RPMI8226 (cell line): ENCODE results near the gene CXXC5.

Experiments used
- DNase-seq: peaks from one replicate; pipeline ENCODE4 v3.0.0-alpha.2; 2015

The CXXC5 gene

DNA sequence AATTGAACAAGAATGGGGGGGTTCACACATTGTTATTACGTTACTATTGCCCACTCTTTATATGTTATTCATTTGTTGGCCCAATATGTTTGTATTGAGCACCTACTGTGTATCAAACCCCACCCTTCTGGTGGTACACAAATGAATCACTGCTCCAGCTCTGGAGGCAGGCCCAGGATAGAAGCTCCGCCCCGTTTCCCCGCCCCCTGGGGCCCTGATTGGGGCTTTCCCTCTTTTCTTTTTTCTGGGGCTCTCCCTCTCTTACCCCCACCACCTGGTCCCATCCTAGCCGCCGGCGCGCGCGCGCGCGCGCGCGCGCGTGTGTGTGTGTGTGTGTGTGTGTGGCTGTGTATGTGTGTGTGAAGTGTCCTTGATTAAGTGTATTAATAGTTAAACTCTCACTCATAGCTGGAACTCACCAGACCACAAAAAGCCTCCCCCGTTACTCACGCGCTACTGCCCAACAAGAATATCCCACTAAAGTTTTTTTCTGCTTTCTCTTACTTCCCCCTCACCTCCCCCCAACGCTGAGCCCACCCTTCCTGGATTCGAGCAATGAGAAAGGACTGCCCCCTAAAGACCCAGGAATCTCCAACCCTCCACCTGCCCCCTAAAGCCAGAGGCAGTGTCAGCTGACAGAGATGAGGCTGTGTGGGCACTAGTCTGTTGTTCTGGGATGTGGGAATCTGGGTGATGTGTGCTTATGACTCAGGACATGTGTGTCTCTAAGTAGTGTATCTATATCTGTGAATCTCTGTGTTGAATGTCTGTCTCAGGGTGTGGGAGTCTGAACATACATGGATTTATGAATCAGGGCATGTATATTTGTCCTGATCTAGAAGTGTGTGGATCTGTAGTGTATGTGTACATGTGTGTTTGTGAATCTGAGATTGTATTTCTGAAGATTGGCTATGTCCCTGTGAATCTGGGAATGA is 4.0 kb downstream of the CXXC5 start:
- DNase-seq, result peak; percentile 87

DNA sequence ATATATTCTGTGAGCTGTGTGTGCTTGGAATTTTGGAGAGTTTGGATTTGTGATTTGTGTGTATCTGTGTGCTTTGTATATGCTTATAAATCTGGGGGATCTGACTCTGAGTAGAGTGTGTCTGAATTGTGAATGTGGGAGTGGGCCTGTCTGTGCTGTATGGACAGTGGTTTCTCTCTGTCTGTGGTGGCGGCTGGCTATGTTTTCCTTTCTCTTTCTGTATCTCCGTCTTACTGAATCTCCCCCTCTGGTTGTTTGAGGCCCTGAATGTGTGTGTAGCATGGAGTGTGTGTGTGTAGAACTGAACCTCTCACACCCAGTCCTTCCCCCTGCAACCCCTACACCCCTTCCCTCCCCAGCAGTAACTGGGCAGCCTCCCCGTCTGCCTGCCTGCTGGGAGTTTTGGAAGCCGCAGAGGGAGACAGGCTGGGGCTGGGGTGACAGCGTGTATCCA is 4.7 kb downstream of the CXXC5 start:
- DNase-seq, result no peak

DNA sequence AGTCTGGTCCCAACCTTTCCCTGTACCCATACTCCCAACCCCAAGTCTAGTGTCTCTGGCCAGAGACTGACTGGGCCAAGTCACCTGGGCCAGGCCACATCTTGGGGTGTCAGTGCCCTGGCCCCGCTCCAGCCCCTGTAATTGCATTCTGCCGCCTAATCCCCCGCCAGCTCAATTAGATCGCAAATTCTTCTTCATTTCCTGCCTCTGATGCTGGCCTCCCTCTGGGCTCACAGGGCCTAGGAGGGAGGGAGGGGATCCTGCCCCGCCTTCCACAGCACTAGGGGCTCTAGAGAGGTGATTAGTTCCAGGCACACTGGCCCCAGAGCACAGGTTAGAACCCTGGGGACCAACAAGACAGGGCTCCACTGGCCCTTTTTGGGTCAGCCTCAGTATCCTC is 5.5 kb downstream of the CXXC5 start:
- no peak for DNase-seq

- DNase-seq, result no peak
These were observed 6.3 kb downstream of the CXXC5 start for GRCh38 chr5:139654464-139654863.

GRCh38 chr5:139654871-139655491 is 6.8 kb downstream of the CXXC5 start:
- DNase-seq, result no peak

DNA sequence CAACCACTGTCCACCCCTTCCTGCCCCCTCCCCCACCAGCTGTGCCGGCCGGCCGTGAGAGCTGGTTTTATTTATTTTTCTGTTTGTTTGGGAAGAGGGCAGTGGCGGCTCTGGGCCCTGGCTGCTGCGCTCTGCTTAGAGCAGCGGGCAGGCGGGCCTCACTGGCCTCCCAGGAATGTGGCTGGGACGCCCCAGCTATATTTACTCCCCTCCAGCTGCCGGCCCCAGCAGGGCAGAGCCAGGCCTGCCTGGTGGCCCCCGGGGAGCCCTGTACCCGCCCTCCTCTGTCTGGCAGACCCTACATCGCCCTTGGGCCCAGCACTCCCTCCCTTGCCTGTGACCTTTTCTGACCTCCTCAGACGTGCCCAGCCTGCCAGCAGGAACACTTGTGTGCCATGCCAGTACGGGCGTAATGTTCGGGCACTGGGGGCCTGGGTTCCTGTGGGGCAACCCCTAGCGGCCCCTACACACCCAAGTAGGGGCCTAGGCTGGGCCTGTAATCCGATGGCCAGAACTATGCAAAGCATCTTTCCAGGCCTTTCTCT is 7.7 kb downstream of the CXXC5 start:
- DNase-seq, result no peak

DNA sequence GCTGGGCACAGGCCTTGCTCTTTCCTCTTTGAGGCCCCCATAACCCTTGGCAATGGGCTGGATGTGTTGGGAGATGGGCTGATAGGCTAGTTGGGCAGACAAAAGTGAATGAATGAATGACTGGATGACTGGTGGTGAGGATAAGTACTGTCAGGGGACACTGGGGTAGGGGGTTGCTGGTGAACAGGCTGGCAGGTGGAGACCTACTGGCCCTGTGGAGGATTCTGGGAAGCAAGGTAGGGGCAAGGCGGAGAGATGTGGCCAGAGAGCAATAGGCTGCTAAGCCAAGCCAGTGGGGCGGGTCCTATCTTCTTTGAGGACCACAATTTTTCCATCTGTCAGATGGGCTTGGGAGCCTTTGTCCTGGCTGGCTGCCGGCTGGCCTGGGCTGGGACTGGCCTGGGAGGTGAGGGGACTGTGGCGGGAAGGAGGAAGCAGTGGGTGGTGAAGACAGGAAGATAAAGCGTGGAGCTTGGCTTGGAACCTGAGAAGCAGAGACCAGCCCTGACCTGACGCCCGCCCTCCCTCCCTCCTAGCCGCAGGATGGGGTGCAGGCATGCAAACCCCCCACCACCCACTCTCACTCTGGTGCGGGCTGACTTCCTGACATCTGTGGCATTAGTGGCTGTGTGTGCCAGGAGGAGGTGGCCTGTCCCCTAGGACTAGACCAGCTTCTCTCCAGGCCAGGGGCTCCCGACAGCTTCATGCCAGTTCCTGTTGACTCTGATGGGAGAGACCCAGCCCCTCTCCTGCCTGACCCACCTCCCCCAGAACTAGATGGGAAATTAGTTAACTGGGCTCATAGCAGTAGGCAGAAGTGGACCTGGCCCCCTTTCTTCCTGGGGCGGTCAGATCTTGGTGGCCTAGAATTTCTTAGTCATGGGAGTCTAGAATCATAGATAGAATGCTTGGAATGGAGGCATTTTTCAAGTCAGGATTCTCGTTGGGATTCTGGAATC is 9.5 kb downstream of the CXXC5 start:
- no peak for DNase-seq

DNA sequence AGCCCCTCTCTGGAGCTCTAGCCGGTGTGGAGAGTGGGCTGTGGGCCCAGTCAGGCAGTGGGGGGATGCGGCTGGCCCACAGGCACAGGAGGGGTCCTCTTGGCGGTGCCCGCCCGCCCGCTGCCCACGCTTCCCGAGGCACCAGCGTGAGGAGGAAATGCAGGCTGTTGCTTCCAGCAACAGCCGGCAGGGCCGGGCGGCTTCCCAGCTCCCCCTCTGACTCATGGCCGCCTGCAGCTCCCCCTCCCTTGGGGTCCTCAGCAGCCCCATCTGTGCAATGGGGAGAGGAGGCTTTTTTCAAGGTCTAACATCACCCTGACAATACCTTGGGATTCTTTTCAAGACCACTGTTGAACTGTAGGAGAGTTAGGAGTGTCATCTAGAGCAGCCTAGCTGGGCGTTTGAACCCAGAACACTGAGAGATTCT is 10.4 kb downstream of the CXXC5 start:
- DNase-seq, result no peak

- DNase-seq, result no peak
These were observed 10.9 kb downstream of the CXXC5 start for GRCh38 chr5:139658928-139659667.

DNA sequence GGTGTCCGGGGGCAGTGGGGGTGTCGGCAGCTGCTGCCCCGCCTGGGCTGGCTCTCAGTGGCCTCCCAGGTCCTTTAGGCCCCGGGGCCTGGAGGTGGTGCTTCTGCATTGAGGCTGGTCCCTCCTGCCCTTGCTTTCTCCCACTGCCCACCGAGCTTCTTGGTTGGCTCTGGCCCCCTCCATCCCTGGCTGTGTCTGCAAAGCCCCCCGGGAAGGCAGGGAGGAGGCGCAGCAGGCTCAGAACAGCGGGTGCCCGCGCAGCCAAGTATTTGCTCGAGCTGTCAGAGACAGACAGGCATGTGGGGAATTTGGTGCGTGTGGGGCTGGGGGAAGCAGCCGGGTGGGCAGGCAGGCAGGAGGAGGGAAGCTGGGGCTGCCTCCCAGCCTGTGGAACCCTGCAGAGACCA is 11.5 kb downstream of the CXXC5 start:
- no peak for DNase-seq

GRCh38 chr5:139660105-139660922 is 12.2 kb downstream of the CXXC5 start:
- no peak for DNase-seq

DNA sequence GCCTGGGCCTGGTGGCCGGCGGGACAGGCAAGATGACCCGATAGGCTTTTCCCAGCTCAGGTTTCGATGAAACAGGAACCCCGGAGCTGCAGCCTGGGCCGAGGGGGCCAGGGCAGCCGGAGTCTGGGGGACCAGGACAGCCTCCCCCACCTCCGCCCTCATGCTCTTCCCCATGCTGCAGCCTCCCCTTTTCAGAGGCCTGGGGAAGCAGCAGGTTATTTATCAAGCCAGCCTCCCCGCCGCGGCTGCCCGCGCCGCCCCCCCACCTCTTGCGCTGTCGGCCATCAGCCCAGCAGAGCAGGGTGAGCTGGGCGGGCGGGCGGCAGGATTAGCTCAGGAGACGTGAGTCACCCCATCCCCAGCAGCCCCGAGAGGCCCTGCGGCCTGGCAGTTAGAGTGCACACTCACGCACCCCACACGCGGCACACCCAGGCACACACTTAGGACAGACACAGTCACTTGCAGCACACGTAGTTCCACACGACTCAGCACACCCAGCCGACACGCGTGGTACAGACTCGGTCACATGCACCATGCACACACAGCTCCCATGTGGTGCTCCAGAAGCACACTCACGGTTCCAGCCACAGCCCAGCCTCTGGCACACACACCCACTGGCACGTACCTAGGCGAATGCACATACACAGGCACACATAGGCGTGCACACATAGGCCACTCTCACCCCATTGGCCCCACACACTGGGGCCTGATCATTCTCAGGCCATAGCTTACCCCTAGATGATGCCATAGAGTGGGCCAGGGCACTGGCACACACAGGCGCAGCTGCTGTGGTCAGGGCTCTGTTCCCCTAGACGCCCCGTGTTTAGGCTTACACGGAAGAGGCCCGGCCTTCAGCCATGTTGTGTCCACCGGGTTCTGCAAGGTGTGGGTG is 13.0 kb downstream of the CXXC5 start:
- DNase-seq, result no peak

DNA sequence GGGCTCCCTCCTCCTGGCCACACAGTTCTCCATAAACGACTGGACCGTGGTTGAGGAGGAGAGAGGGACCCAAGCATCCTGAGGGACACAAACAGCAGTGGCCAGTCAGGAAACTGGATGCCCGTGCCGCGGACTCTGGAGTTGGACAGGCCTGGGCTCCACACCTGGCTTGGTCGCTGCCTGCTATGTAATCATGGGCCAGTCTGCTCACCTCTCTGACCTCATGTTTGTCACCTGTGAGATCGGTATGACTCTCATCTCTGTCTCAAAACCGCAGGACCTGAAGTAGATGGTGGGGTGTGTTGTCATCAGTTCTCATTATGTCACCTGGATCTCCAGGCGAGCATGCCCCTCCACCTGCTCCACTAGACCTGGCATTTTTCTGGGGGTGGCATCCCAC is 14.5 kb downstream of the CXXC5 start:
- DNase-seq, result no peak

DNA sequence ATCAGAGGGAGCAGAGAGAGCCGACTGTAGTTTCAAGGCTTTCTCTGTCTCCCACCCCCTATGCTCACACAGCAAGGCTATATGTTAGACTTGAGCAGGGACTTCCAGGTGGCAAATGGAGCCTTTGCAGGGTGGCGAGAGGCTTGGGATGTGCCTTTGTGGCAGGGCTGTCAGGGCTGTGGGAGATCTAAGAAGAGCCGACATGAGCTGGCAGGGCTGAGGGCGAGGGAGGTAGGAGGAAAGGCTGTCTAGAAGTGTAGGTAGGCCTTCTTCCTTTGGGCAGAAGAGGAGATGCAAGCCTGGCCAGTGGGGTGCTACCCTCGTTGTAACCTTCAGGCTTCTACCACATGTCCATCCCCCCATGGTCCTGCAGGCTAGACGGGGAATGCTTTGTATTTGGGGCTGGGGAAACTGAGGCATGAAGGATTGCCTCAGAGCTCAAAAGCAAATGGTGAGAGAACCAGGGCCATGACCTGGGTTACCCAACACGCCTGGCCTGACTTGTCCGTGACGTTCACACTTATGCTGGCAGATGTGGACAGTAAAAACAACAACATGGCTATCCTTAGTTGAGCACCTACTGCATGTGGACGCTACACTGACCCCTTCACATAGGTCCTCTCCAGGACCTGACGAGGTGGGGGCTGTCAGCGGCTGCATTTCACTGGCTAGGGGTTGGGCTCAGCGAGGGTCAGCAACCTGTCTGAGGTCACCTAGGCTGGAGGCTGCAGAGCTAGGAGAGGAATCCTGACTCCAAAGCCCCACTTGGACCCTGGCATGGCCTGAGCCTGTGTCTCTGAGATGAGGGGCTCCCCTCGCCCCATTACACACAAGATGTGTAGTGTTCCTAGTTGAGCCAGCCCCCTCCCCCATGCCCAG is 15.3 kb downstream of the CXXC5 start:
- no peak for DNase-seq

DNA sequence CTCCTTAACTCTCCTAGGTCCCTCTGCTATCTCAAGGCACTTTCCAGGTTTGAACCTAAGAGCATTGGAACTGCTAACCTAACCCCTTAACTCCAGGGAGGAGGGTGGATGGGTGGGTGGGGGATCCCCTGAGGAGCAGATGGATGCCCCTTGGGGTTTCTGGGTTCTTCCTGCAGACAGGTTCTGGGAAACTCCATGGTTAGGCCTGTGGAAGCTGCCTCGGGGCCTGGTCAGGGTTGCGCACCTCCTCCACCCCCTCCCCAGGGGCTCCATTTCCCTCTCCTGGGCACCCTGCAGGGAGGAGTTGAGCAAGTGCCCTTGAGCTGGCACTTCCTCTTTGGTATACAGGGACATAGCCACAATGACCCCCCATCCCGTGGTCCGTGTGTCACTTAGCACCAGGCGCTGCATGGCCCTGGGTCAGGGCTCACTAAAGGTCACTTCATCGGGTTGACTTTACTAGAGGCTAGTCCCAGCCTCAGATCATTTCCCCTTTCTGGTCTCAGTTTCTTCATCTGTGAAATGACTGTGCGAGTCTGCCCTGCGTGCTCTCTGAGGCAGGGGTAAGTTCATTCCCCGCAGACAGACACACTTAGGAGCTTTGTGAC is 16.0 kb downstream of the CXXC5 start:
- no peak for DNase-seq

DNA sequence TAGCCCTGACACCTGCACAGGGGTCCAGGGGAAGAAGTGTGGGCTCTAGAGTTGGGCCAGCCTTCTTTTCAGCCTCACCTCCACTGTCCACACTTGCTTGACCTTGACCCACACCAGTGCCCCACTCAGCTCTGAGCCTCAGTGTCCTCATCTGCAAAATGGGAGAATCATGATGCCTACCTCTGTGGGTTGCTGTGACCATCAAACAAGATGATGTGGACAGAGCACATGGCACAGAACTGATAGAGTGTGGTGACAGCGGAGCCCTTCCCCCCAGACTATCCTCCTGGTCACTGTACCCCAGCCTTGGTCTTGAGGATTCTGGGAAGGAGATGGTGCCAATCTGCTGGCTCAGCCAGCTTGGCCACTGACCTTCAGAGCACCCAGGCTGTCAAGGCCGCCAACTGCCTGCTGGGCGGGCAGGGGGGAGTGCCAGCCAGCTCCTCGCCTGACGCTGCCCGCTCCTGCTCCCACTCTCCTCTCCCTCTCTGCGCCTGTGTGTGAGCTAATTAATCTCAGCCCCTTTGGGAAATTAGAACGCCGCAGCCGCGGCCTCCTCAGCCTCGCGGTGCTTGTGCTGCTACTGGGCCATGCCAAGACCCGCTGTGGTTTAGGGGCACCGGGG is 16.7 kb downstream of the CXXC5 start:
- no peak for DNase-seq

DNA sequence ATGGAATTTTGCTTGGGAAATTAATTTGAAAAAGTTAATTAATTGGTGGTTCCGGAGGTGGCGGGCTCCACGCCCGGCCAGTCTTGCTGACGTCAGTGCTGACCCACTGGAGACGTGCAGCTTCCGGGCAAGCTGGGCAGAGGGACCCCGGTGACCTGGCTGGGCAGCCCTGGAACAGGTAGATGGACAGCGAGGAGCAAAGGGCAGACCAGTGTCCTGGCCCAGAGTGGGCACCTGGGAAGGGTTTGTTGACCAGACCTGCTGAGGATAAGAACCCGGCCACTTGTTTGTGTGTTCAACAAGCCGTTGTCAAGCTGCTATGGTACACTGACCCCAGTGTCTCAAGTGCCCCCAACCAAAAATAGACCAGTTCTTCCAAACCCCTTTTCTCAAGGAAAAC is 17.5 kb downstream of the CXXC5 start:
- no peak for DNase-seq

GRCh38 chr5:139666551-139666950 is 18.4 kb downstream of the CXXC5 start:
- no peak for DNase-seq
